Measurements from ENCODE around the gene LRRC74B. TPM values are rescaled to one million over a fixed set of nuclear protein-coding genes. Genes with fewer than 3 reads are reported as not detected.

The LRRC74B gene
- total RNA-seq, 1 donor: not detected

DNA sequence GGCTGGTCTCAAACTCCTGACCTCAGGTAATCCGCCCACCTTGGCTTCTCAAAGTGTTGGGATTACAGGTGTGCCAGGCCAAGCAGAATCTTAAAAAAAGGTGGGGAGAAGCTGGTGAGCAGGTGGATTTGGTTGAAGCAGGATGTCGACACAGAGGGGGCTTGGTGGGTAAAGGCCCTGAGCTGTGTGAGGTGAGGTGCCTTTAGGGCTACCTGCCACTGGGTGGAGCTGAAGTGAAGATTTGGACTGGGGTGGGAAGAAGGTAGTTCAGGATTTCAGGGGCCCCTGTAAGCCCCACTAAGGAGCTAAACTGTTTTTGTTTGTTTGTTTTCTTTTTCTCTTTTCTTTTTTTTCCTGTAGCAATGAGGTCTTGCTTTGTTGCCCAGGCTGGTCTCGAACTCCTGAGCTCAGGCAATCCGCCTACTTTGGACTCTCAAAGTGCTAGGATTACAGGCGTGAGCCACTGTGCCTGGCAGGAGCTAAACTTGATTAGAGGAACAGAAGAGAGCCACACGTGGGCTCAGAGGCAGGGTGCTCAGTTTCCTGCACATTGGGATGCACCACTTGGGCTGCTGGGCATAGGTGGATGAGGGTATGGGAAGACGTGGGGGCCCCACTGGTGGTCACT, 24.8 kb upstream of the LRRC74B start:
- H3K4me3 ChIP-seq (ENCODE audit: insufficient read depth, low read length): no peak overlapping the region
- H3K9me3 ChIP-seq (ENCODE audit: low read depth, low read length): no peaks in the 10 kb centered on the region
- H4K20me1 ChIP-seq (ENCODE audit: insufficient read depth, low read length): no peaks in the 10 kb centered on the region
- peak; percentile 49 for TF ChIP-seq CTCF (IDR thresholded peaks at IDR 0.05; ENCODE audit: extremely low read depth, low read depth, low read length)
- H3K27me3 ChIP-seq (ENCODE audit: insufficient read depth, low read length): no peaks in the 10 kb centered on the region
- no peaks in the 10 kb centered on the region for H3K79me2 ChIP-seq (ENCODE audit: insufficient read depth, low read length)
- H3K4me2 ChIP-seq (ENCODE audit: insufficient read depth, low read length): no peak overlapping the region
- peak; percentile 68 for DNase-seq (ENCODE audit: insufficient read length, low spot score, missing footprints)
- no peaks in the 10 kb centered on the region for H3K4me1 ChIP-seq (ENCODE audit: insufficient read depth, low read length)
- no peak overlapping the region for H3K27ac ChIP-seq (ENCODE audit: low read depth, low read length)
- no peaks in the 10 kb centered on the region for H3K36me3 ChIP-seq (ENCODE audit: insufficient read depth, low read length)
- H2AFZ ChIP-seq (ENCODE audit: low read length): no peak overlapping the region

DNA sequence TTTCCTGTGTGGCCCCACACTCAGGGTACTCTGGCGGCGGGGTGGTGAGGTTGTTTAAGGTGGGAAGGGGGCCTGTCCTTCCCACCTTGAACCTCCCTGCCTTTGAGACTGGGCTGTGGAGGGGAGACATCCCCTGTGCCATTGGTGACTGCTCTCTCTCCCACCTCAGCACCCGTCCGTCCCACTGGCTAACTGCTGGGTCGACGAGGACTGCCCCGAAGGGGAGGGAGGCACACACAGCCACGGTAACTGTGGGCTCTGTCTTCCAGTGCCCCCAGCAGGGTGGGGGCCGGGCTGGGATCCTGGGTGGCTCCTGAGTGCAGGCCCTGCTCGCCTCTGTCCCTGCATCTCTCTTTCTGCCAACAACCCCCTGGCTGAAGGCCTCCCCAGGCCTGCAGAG, 23.2 kb upstream of the LRRC74B start:
- Histone ChIP-seq H3K9me3 (ENCODE audit: low read depth, low read length) (no peaks in the 10 kb centered on the region), H3K27ac (ENCODE audit: low read depth, low read length) (no peak overlapping the region), H3K4me3 (ENCODE audit: insufficient read depth, low read length) (no peak overlapping the region), H4K20me1 (ENCODE audit: insufficient read depth, low read length) (no peaks in the 10 kb centered on the region), H3K36me3 (ENCODE audit: insufficient read depth, low read length) (no peaks in the 10 kb centered on the region), H2AFZ (ENCODE audit: low read length) (no peak overlapping the region), H3K4me1 (ENCODE audit: insufficient read depth, low read length) (peaks cover 6% of the 10 kb centered on the region), H3K27me3 (ENCODE audit: insufficient read depth, low read length) (no peaks in the 10 kb centered on the region), H3K4me2 (ENCODE audit: insufficient read depth, low read length) (no peak overlapping the region), H3K79me2 (ENCODE audit: insufficient read depth, low read length) (no peaks in the 10 kb centered on the region)
- TF ChIP-seq CTCF (IDR thresholded peaks at IDR 0.05; ENCODE audit: extremely low read depth, low read depth, low read length): no peak
- no peak for DNase-seq (ENCODE audit: insufficient read length, low spot score, missing footprints)

DNA sequence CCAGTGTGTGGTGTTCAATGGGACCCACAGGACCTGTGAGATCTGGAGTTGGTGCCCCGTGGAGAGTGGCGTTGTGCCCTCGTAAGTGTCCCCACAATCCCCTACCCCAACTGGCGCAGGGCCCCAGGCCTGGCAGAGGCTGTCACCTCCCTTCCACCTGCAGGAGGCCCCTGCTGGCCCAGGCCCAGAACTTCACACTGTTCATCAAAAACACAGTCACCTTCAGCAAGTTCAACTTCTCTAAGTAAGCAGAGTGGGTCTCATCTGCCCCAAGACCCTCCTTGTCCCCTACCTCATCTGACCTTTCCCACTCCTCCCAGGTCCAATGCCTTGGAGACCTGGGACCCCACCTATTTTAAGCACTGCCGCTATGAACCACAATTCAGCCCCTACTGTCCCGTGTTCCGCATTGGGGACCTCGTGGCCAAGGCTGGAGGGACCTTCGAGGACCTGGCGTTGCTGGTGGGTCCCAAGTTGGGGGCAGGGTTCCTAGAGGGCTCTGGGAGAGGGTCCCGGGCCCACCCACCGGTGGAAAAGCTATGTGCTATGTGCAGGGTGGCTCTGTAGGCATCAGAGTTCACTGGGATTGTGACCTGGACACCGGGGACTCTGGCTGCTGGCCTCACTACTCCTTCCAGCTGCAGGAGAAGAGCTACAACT, 22.7 kb upstream of the LRRC74B start:
- no peaks in the 10 kb centered on the region for H3K9me3 ChIP-seq (ENCODE audit: low read depth, low read length)
- no peaks in the 10 kb centered on the region for H3K79me2 ChIP-seq (ENCODE audit: insufficient read depth, low read length)
- no peak for TF ChIP-seq CTCF (IDR thresholded peaks at IDR 0.05; ENCODE audit: extremely low read depth, low read depth, low read length)
- H2AFZ ChIP-seq (ENCODE audit: low read length): no peak overlapping the region
- H3K4me3 ChIP-seq (ENCODE audit: insufficient read depth, low read length): no peak overlapping the region
- no peaks in the 10 kb centered on the region for H3K27me3 ChIP-seq (ENCODE audit: insufficient read depth, low read length)
- no peaks in the 10 kb centered on the region for H4K20me1 ChIP-seq (ENCODE audit: insufficient read depth, low read length)
- H3K4me1 ChIP-seq (ENCODE audit: insufficient read depth, low read length): peaks cover 8% of the 10 kb centered on the region
- no peak overlapping the region for H3K27ac ChIP-seq (ENCODE audit: low read depth, low read length)
- peak; percentile 75 for DNase-seq (ENCODE audit: insufficient read length, low spot score, missing footprints)
- H3K36me3 ChIP-seq (ENCODE audit: insufficient read depth, low read length): no peaks in the 10 kb centered on the region
- H3K4me2 ChIP-seq (ENCODE audit: insufficient read depth, low read length): no peak overlapping the region

DNA sequence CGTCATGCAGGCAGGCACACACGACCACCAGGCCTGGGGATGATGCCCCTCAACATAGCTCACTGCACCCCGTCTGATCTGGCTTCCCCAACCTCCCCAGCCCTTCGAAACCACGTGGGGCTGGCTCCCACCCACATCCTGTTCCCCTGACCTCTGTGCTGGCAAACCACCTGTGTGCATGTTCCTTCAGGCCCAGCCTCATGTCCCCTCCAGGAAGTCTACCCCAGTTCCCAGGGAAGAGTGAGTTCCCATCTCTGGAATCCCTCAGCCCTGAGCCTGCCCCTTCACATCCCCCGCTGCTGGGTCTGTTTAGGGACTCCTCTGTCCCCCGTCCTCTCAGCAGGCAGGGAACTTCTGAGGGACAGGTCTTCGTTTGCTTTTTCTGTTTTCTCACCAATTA, 20.5 kb upstream of the LRRC74B start:
- H3K4me3 ChIP-seq (ENCODE audit: insufficient read depth, low read length): no peak overlapping the region
- H3K27me3 ChIP-seq (ENCODE audit: insufficient read depth, low read length): peaks cover 8% of the 10 kb centered on the region
- TF ChIP-seq CTCF (IDR thresholded peaks at IDR 0.05; ENCODE audit: extremely low read depth, low read depth, low read length): no peak
- DNase-seq (ENCODE audit: insufficient read length, low spot score, missing footprints): peak; percentile 76
- H4K20me1 ChIP-seq (ENCODE audit: insufficient read depth, low read length): no peaks in the 10 kb centered on the region
- no peak overlapping the region for H2AFZ ChIP-seq (ENCODE audit: low read length)
- peaks cover 8% of the 10 kb centered on the region for H3K4me1 ChIP-seq (ENCODE audit: insufficient read depth, low read length)
- H3K36me3 ChIP-seq (ENCODE audit: insufficient read depth, low read length): no peaks in the 10 kb centered on the region
- no peak overlapping the region for H3K4me2 ChIP-seq (ENCODE audit: insufficient read depth, low read length)
- H3K79me2 ChIP-seq (ENCODE audit: insufficient read depth, low read length): no peaks in the 10 kb centered on the region
- no peaks in the 10 kb centered on the region for H3K9me3 ChIP-seq (ENCODE audit: low read depth, low read length)
- H3K27ac ChIP-seq (ENCODE audit: low read depth, low read length): no peak overlapping the region

Measured in osteoblast (primary cell).